Calu3 (cell line): ENCODE measurements around the gene HCRTR1. TPM values are rescaled to one million over a fixed set of nuclear protein-coding genes. Genes with fewer than 3 reads are reported as not detected.

ENCODE experiments used
- BruUV-seq: library from RNA; stranded (reverse); fragments of 400-500 nt; replicated peaks from 2 replicates; lab custom pipeline; 2021; lab: Mats Ljungman, UMichigan
- CTCF ChIA-PET: fragments of 300-600 bp; sonication (Branson Sonifier 250); formaldehyde crosslinking; loops from one replicate; lab custom pipeline; 2022; ENCODE audit warnings: antibody characterized with exemption; lab: Charles Lee
- DNase-seq: peaks from one replicate; pipeline ENCODE4 v3.0.0; 2022
- H3K27ac Mint-ChIP-seq: one replicate; pipeline ENCODE4 v1.8.0; 2022; ENCODE audit warnings: mixed read lengths; ENCODE audit not compliant: unreplicated experiment
- H3K27me3 Mint-ChIP-seq: one replicate; pipeline ENCODE4 v1.8.0; 2022; ENCODE audit warnings: mixed read lengths; ENCODE audit not compliant: unreplicated experiment
- H3K36me3 Mint-ChIP-seq: one replicate; pipeline ENCODE4 v1.8.0; 2022; ENCODE audit warnings: mild to moderate bottlenecking, moderate library complexity, mixed read lengths; ENCODE audit not compliant: insufficient read depth, unreplicated experiment
- H3K4me1 Mint-ChIP-seq: one replicate; pipeline ENCODE4 v1.8.0; 2022; ENCODE audit warnings: mild to moderate bottlenecking, low read depth, mixed read lengths; ENCODE audit not compliant: unreplicated experiment
- H3K4me3 Mint-ChIP-seq: one replicate; pipeline ENCODE4 v1.8.0; 2022; ENCODE audit warnings: mild to moderate bottlenecking, low read depth, moderate library complexity, mixed read lengths; ENCODE audit not compliant: unreplicated experiment
- H3K9me3 Mint-ChIP-seq: one replicate; pipeline ENCODE4 v1.8.0; 2022; ENCODE audit warnings: low read depth, mixed read lengths; ENCODE audit not compliant: unreplicated experiment
- intact Hi-C: fragments of 100-400 bp; cut with micrococcal nuclease; formaldehyde crosslinking; loops from one replicate; pipeline ENCODE4 v1.10.0; 2022; ENCODE audit not compliant: unreplicated experiment
- total RNA-seq: library from RNA; stranded (reverse); gene quantifications from 2 replicates; pipeline ENCODE4 v1.2.3, GENCODE V29; 2022
- TF ChIP-seq, protein P1 (sequence below): fragments of 200-600 bp; IDR thresholded peaks from one replicate; pipeline ENCODE4 v1.8.0; 2022; ENCODE audit warnings: antibody characterized with exemption; ENCODE audit not compliant: unreplicated experiment

The HCRTR1 gene
- total RNA-seq, 1 experiment from 2014 or later, result not detected

DNA sequence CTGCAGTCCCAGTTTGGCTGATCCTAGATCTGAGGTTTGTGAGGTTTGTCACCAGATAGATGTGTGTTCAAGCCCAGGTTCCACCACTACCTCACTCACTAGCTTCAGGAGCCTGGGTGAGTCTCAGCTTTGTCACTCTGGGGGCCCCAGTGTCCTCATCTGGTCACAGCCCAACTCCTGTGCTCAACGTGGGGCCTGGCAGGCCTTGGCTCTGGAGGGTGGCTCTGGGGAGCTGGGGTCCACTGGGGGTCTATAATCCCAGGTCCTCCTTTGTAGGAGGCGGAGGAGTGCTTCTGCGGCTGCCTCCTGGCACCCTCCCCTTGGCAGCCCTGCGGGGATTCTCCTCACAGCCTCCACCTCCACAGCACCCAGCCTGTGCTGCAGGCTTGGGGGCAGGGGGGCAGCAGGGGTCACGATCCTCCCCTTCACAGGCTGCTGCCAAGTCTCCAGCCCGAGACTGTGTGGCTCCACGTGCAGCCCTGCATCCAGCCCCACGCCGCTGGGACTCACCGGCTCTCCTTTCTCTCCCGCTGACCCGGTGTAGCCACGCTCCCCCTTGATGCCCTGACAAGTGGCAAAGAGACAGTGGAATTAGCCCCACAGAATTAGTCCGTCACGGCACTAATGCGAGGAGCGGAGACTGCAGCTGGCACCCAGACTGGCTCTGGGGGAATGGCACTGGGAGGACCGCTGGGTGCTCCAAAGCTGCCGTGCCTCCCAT, 49.7 kb downstream of the HCRTR1 start:
- H3K36me3 Mint-ChIP-seq, result peaks cover 19% of the 10 kb centered on the region
- H3K27ac Mint-ChIP-seq, result no peak overlapping the region
- CTCF ChIA-PET, result interaction anchor here (0.7 to 2.3 kb wide), 7 partner anchors 36 to 297 kb away, joined by 3 to 20 read pairs (median 4); partner anchors contain the start of gene COL16A1
- H3K9me3 Mint-ChIP-seq, result no peaks in the 10 kb centered on the region
- H3K4me1 Mint-ChIP-seq, result peaks cover 34% of the 10 kb centered on the region
- intact Hi-C loops, result no loop called here
- no peak for DNase-seq
- H3K27me3 Mint-ChIP-seq, result peaks cover 40% of the 10 kb centered on the region
- BruUV-seq, result no TSS peak
- TF ChIP-seq, protein P1, sequence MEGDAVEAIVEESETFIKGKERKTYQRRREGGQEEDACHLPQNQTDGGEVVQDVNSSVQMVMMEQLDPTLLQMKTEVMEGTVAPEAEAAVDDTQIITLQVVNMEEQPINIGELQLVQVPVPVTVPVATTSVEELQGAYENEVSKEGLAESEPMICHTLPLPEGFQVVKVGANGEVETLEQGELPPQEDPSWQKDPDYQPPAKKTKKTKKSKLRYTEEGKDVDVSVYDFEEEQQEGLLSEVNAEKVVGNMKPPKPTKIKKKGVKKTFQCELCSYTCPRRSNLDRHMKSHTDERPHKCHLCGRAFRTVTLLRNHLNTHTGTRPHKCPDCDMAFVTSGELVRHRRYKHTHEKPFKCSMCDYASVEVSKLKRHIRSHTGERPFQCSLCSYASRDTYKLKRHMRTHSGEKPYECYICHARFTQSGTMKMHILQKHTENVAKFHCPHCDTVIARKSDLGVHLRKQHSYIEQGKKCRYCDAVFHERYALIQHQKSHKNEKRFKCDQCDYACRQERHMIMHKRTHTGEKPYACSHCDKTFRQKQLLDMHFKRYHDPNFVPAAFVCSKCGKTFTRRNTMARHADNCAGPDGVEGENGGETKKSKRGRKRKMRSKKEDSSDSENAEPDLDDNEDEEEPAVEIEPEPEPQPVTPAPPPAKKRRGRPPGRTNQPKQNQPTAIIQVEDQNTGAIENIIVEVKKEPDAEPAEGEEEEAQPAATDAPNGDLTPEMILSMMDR, result no peak
- no peak overlapping the region for H3K4me3 Mint-ChIP-seq

DNA sequence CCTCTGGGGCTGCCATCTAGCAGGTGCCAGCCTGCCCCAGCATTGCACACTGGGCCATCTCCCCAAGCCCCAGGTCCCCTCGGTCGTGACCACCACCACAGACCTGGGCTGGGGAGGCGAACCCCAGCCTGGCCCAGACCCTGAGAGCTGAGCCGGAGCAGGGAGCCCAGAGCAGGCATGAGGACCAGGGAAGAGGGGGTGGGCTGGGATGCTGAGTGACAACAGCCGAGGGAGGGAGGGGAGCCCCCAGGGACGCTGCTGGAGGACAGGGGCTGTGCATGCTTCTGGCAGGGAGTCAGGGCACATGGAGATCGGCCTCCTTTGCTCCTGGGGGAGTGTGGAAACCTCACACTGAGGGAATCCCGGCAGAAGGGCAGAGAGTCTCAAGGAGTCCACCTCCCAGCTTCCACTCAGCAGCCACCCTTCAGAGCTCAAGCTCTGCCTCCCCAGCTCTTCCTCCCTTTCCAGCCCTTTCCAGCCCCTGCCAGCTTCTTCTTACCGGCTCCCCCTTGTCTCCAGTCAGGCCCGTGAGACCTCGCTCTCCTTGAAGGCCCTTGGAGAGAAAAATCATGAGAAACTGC, 50.9 kb downstream of the HCRTR1 start:
- no peak overlapping the region for H3K27ac Mint-ChIP-seq
- TF ChIP-seq, protein P1, result no peak
- no TSS peak for BruUV-seq
- peaks cover 19% of the 10 kb centered on the region for H3K36me3 Mint-ChIP-seq
- H3K4me1 Mint-ChIP-seq, result peaks cover 34% of the 10 kb centered on the region
- DNase-seq, result no peak
- intact Hi-C loops, result no loop called here
- no peaks in the 10 kb centered on the region for H3K9me3 Mint-ChIP-seq
- no peak overlapping the region for H3K4me3 Mint-ChIP-seq
- H3K27me3 Mint-ChIP-seq, result peaks cover 31% of the 10 kb centered on the region
- CTCF ChIA-PET, result no interaction called here

DNA sequence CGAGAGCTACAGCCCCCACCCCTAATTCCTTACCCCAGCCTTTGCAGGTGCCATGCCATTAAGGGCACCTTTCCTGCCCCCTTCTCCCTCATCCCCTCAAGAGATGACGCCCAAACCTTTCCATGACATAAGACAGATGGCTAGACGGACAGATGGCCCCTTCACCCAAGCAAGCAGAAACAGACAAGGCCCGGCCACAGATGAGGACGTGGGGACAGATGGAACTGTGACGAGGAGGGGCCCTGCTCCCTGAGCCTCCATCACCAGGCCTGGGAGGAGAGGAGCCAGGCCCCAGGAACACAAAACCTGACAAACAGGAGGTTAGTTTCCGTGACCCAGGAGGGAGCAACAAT, 51.9 kb downstream of the HCRTR1 start:
- DNase-seq, result no peak
- CTCF ChIA-PET, result interaction anchor here (0.5 to 2.0 kb wide), 7 partner anchors 9 to 1385 kb away, joined by 3 to 21 read pairs (median 4); no protein-coding TSS in a partner anchor
- peaks cover 34% of the 10 kb centered on the region for H3K4me1 Mint-ChIP-seq
- peaks cover 19% of the 10 kb centered on the region for H3K36me3 Mint-ChIP-seq
- TF ChIP-seq, protein P1, result no peak
- no TSS peak for BruUV-seq
- H3K9me3 Mint-ChIP-seq, result no peaks in the 10 kb centered on the region
- peak overlapping the region; percentile 64 for H3K4me3 Mint-ChIP-seq
- H3K27me3 Mint-ChIP-seq, result peaks cover 30% of the 10 kb centered on the region
- intact Hi-C loops, result no loop called here
- H3K27ac Mint-ChIP-seq, result peak overlapping the region; percentile 52

DNA sequence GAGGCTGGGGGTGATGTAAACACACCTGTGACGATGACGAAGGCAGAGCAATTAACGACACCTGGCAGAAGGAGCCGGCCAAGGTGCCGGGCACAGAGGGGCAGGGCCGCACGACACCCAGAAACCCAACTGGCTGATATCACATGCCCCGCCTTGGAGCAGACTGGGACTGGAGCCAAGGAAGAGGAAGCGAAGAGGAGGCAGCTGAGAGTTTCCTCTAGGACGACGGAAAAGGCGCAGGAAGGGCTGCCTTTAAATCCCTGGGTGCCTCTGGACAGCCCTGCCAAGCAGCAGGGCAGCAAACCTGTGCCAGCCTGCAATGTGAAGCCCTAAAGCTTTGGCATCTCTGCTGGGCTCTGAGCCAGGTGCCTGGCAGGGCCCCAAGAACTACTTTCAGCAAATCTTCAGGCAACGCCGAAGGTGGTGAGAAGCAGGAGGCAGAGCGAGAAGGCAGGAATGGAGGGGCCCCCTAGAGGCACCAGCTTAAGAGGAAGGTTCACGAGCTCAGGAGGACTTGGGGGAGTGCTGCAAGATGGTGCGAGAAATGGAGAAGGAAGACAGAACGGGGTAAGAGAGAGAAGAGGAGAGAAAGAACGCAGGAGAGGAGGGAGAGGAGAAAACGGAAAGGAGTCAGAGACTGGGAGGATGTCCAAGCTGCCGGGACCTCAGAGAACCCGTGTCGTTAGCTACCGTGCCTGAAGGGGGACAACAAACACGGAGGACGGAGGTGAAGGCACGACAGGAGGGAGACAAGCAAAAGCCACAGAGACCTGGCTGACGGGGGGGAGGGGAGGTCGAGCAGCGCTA, 52.5 kb downstream of the HCRTR1 start:
- Mint-ChIP-seq H3K36me3 (peaks cover 19% of the 10 kb centered on the region), H3K9me3 (no peaks in the 10 kb centered on the region), H3K27ac (peak overlapping the region; percentile 52), H3K4me3 (peak overlapping the region; percentile 64), H3K4me1 (peaks cover 34% of the 10 kb centered on the region), H3K27me3 (peaks cover 36% of the 10 kb centered on the region)
- no TSS peak for BruUV-seq
- intact Hi-C loops, result no loop called here
- TF ChIP-seq, protein P1, result peak; percentile 32
- DNase-seq, result peak; percentile 83
- CTCF ChIA-PET, result interaction anchor here (0.5 to 2.0 kb wide), 14 partner anchors 8 to 1384 kb away, joined by 3 to 21 read pairs (median 4); no protein-coding TSS in a partner anchor
